NCI-H2081 (cell line): Measurements from ENCODE around the gene VIP.

Source experiments
- DNase-seq, 2 experiments: peaks; one replicate each; lab custom pipeline; 2025; lab: John Stamatoyannopoulos, UW

Gene VIP

DNA sequence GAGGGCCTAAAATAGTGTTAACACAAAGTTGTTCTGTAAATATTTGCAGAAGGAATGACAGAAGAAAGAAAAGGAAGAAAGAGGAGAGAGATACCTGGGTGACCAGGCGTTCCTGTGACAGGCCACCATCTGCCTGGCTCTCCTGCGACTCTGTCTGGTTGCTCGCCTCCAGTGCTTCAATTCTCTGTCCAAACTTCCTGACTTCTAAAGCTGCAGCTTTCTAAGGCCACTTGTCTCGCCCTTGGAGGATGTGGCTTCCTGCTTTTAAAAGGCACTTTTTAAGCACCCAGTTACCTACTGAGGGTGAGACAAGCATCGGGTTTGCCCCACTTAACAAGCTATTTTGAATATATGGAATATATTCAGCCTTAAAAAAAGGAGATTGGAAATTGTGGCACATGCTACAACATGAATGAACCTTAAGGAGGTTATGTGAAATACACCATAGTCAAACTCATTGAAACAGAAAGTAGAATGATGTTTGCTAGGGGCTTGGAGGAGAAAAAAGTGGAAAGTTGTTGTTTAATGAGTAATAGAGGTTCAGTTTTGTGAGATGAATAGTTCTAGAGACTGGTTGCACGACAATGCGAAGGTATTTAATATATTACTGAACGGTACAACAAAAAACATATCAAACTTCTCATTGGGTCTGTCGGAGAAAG, 32.8 kb downstream of the VIP start:
- no peak for DNase-seq

DNA sequence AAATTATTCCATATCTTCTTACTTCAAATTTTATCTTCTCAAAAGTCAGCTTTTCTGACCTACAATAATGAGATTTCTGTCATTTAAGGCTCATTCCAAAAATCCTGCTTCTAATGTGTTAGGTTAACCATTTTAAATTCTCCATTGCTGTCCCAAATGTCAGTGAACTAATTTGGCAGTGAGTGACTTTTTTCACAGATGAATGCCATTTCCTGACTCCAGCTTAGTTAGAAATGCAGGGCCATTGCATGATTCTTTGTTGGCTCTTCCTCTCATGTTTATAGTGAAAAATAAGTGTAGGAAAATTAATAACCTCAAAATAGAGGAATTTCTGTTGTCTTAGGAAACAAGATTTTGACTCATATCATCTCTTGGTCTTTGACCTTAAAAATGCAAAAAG, 44.1 kb downstream of the VIP start:
- DNase-seq, result no peak

DNA sequence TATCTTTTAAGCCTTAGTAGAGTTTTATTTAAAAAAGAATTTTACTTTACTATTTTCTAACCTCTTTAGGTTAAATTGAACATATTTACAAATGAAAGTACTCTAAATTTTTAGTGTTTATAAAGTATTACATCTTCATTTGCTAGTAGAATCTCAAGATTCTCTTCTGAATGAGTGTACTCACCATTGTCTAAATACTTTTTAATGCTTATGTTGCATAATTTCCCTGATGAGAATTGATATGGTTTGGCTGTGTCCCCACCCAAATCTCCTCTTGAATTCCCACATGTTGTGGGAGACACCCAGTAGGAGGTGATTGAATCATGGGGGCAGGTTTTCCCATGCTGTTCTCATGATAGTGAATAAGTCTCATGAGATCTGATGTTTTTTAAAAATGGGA, 53.6 kb downstream of the VIP start:
- no peak for DNase-seq
